HG03039 (cell line): ENCODE results near the gene BCAS4.

ENCODE experiments used
- ATAC-seq: cut with Tn5 transposase; IDR thresholded peaks from one replicate; pipeline ENCODE4 v1.9.1; 2021; ENCODE audit warnings: mild to moderate bottlenecking, moderate library complexity; ENCODE audit not compliant: unreplicated experiment

The BCAS4 gene

GRCh38 chr20:50850721-50851286, 55.9 kb downstream of the BCAS4 start:
- ATAC-seq: no peak

DNA sequence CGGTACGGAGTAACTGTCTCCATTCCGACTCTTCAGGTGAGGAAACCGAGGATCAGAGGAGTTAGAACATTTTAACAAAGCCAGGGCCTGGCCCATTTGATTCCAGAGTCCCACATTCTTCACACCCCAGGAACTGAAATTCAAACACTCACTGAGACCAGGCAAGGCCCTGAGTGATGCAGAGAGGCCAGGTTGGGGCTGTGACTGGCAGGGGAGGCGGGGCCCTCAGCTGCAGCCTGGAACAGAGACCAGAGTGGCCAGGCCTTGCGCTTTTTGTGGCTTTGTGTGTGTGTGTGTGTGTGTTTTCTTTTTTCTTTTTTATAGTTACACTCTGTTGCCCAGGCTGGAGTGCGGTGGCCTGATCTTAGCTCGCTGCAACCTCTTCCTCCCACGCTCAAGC, 57.2 kb downstream of the BCAS4 start:
- no peak for ATAC-seq

DNA sequence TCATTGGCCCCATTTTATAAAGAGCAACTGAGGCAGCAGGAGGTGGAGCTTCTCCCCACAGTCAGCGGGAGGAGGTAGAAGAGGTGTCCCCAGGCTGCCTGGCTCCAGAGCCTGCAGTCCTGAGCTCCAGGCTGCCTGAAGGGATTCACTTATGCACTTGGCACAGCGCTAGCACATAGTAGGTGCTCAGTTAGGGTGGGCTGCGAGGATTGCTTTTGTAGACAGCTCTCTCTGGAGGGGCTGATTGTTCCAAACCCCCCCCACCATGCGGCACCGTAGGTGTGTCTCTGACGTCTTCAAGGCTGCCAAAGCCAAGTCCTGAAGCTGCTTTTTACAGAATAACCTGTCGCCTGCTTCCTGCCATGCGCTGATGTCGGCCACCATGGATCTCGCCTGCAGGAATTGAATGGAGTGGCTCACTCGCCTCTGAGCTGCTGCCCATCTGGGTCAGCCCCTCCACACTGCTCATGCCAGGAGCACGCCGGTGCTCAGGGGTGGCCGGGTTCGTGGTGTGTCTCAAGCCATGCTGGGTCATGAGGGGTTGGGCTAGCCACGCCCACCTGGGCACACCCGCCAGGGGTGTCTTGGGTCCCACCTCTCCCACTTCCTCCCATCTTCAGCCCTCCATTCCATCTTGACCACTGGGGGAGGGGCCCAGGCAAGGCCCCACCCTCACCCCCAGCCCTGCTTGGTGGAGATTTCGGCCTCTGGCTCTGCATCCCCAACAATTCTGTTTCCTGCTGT, 59.8 kb downstream of the BCAS4 start:
- no peak for ATAC-seq

GRCh38 chr20:50855498-50856474, 60.9 kb downstream of the BCAS4 start:
- no peak for ATAC-seq

GRCh38 chr20:50856475-50857041, 61.7 kb downstream of the BCAS4 start:
- ATAC-seq: no peak

- ATAC-seq: no peak
Measured at GRCh38 chr20:50857348-50857747, 62.5 kb downstream of the BCAS4 start.

DNA sequence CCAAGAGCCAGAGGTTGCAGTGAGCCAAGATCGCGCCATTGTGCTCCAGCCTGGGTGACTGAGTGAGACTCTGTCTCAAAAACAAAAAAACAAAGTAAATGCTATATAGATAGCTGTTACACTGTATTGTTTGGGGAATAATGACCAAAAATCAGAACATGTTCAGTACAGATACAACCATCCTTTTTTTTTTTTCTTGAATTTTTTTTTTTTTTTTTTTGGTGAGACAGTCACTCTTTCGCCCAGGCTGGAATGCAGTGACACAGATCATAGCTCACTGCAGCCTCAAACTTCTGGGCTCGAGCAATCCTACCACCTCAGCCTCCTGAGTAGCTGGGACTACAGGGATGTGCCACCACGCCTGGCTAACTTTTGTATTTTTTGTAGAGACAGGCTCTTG, 63.7 kb downstream of the BCAS4 start:
- ATAC-seq: no peak

DNA sequence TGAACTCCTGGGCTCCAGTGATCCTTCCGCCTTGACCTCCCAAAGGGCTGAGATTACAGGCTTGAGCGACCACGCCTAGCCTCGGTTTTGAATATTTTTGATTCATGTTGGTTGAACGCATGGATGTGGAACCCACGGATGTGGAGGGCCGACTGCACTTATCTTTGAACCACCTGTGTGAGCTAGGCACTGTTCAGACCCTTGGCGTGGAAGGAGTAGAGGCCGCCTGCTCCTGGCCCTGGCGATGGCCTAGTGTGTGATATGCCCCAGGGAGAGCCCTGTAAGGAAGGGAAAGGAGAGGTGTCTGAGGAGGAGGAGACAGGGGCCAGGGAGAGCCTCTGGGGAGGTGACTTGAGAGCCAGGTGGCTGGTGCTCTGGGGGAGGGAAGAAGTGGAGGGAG, 64.3 kb downstream of the BCAS4 start:
- ATAC-seq: no peak

- no peak for ATAC-seq
Measured at GRCh38 chr20:50861012-50861411, 66.2 kb downstream of the BCAS4 start.

DNA sequence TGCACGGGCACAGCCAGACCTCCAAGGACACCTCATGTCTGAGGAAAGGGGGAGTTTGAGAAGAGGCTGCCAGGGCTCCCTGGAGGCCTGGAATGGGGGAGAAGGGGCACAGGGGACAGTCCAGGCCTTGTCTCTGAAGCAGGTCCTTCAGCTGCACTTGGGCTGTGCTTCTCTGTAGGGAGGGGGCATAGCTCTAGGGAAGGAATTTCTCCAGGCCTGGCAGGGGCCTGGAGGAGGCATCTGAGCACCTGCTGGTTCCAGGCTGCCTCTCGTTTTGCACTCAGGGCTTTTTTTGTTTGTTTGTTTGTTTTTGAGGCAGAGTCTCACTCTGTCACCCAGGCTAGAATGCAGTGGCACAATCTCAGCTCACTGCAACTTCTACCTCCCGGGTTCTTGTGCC, 67.7 kb downstream of the BCAS4 start:
- no peak for ATAC-seq

- ATAC-seq: no peak
Measured at GRCh38 chr20:50865114-50865513, 70.3 kb downstream of the BCAS4 start.

DNA sequence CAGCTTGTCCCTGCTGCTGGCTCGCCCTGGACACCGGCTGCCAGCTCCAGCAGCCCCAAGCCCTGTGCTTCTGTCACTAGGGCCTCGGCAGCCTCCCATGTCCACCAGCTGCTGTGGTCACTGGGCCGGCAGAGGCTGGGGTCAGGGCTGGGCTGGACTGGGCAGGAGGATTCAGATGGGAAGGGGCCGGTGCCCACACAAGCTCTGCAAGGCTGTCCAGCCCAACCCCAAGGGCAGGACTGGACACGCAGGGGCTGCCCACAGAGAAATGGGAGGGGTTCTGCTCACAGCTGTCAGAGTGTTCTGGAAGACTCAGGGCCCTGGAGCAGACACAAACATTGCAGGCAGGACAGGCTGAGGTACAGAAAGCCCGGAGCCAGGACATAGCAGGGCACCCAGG, 70.7 kb downstream of the BCAS4 start:
- no peak for ATAC-seq

DNA sequence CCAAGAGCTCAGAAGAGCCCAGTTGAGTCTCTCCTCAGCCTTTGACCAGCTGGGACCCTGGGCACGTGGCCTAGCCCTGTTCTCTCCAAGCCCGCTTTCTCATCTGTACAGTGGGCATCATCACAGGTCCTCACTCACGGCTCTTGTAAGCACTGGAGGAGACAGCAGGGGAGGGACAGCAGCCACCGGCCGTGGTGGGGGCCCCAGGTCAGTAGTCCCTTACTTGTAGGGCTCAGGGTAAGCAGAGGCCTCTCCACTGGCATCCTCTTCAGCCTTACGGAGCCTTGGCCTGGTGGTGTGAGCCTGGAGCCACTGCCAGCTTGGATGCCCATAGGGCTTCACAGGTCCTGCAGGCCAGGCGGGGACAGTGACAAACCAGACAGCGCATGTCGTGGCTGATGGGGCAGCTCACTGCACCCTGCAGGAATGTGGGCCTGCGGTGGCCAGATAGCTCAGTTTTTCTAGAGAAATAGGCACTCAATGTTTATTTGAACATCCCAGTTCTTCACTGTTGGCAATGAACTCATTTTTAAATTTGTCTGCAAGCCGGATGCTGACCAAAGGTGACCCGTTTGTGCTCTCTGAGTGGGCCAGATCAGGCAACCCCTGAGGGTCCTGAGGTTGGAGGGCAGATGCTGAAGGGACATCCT, 71.3 kb downstream of the BCAS4 start:
- ATAC-seq: no peak

- no peak for ATAC-seq
Measured at GRCh38 chr20:50866831-50867230, 72.0 kb downstream of the BCAS4 start.

- ATAC-seq: no peak
Measured at GRCh38 chr20:50867805-50868204, 72.9 kb downstream of the BCAS4 start.

DNA sequence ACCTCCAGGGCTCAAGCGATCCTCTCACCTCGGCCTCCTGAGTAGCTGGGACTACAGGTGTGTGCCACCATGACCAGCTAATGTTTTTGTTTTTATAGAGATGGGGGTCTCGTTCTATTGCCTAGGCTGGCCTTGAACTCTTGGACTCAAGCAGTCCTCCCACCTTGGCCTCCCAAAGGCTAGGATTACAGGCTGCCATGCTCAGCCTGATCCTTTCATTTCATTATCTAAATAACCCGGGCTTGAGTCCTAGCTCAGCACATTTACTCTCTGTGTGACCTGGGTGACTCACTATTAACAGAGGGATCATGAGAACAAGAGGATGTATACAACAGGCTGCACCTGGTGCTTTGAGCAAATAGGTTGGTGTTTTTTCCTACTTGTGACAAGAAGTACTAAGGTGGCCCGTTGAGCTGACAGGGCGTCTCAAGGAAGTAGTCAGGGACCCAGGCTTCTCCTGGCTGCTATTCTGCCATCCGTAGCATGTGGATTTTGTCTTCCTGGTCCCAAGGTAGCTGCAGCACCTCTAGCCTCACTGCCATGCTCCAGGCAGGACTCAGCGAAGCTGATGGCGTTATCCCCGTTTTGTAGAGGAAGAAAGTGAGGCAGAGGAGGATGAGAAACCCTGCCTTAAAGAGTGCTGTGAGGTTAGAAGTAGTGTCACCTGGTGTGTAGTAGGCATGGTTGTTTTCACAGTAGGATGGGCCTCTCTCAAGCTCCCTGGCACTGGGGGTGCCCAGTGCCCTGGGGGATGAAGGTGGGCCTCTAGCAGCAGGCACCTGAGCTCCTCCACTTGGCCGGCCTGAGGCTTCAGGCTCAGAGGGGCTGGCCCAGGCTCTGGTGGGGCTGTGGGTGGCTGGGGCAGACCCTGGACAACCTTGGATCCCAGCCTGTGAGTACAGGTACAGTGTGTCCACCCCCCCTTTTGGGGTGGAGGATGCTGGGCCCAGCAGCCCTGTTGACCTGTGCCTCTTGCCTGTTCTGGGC, 73.9 kb downstream of the BCAS4 start:
- no peak for ATAC-seq

DNA sequence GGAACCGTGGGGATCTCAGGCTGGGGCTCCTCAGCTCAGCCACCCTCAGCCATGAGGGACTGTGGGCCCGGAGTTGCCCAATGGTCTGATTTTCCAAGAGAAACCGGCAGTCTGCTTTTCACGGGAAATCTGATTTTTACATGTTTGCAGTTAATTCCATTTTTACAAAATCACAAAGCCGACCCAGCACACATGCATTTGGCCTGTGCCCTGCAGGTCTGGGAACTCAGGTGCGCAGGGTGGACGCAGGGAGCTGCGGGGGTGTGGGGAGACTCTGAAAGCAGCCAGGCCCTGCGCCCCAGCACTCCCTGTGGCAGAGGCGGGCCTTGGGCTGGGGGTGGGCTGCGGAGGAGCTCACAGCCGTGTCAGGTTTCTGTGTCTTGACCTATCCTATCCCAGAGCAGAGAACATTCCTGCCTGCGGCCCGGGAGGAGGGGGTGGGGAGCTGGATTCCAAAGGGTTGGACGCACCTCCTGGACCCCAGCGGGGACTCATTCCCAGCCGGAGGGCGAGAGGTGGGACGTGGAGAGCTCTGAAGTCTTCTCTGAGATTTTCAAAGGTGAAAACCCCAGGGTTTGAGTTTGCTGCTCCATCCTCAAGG, 75.8 kb downstream of the BCAS4 start:
- no peak for ATAC-seq

GRCh38 chr20:50872560-50873425, 77.9 kb downstream of the BCAS4 start:
- ATAC-seq: no peak
